Left colon (tissue), 2 donors: ENCODE results near the gene DUOX1. TPM values are rescaled to one million over a fixed set of nuclear protein-coding genes. Genes with fewer than 3 reads are reported as not detected.
"Not testable (repeated sequence)": the region's sequence is repeated elsewhere in the genome, so short reads cannot be mapped to it uniquely, and the experiment has no call there.

Source experiments
- ATAC-seq: fragments of 200-7000 bp; cut with Tn5 transposase; one replicate; pipeline ENCODE4 v1.9.1; 2020; ENCODE audit warnings: mild to moderate bottlenecking, moderate library complexity
- DNase-seq, 2 donors: peaks; one replicate each; pipeline ENCODE4 v3.0.0-alpha.2; 2020
- intact Hi-C, 2 donors: fragments of 100-400 bp; cut with DNase I in 1 of 2; cut with micrococcal nuclease in 1 of 2; formaldehyde crosslinking; loops; one replicate each; pipeline versions ENCODE4 v1.11.2 to v1.14.0; 2022; cut with DNase I, micrococcal nuclease
- total RNA-seq, 2 donors: library from RNA; stranded (reverse); fragmentation: NEBNext Ultra II Directional; extraction: Animal tissue kit (Norgen Biotek cat#: 25700); gene quantifications; one replicate each; pipeline ENCODE4 v1.2.1, GENCODE V29; 2021
- donor health status: DM: no; HTN: no; CAD: no.
- donor health status: DM: yes; HTN: yes; CAD: no.

DUOX1 gene
- total RNA-seq, 2 donors from 2014 or later: 0.56 to 0.85 TPM

GRCh38 chr15:45135705-45136377 lies 6.0 kb downstream of the DUOX1 start:
- DNase-seq, intact Hi-C loops: not testable (repeated sequence)
- peak; percentile 23 for ATAC-seq

GRCh38 chr15:45136378-45136764 lies 6.6 kb downstream of the DUOX1 start:
- DNase-seq: peak in 1 of 2 donors; percentile 36
- intact Hi-C loops: no loop called here
- ATAC-seq: peak; percentile 18

DNA sequence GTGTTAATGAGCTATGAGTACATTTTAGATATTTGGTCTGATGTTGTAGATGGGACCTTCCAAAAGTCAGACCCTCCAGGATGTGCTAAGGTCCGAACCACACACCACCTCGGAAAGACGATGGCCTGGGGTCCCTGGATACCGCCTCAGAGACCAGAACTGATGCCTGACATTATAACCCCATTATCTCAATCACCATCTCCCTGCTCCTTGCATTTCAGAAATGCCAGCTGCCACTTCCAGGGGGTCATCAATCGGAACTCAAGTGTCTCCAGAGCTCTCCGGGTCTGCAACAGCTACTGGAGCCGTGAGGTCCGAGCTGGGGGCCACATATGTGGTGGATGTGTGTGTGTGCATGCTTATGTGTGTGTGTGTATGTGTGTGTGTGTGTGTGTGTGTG lies 7.9 kb downstream of the DUOX1 start:
- ATAC-seq (no peak), DNase-seq (no peak)
- intact Hi-C loops: no loop called here

DNA sequence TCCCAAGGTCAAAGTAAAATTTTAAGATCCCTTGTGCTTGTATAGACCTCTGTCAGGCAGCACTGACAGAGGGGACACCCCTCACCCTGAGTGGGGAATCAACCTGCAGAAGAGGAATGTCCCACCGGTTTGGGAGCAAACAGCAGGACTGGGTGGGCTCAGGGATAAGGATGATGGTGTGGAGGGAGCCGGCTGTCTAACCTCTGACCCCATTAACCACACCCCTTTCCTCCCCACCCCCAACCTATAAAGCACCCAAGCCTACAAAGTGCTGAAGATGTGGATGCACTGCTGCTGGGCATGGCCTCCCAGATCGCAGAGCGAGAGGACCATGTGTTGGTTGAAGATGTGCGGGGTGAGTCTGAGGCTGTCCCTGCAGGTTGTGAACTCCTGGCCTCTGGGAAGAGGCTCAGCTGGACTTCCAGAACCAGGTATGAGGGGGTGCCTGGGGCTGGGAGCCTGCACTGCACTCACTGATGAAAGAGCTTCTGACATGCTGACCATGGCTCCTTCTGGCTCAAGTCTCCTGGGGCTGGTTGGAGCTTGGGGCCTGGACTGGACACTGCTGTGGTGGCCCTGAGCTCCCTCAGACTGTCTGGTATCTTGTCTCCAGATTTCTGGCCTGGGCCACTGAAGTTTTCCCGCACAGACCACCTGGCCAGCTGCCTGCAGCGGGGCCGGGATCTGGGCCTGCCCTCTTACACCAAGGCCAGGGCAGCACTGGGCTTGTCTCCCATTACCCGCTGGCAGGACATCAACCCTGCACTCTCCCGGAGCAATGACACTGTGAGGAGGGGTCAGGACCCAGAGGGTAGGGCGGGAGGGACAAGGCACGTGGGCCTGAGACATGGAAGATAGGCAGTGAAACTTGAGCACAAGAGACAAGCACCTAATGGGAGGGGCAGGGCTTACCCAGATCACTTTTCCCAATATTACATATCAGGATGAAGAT lies 9.3 kb downstream of the DUOX1 start:
- no peak for DNase-seq
- intact Hi-C loops: no loop called here
- ATAC-seq: no peak

DNA sequence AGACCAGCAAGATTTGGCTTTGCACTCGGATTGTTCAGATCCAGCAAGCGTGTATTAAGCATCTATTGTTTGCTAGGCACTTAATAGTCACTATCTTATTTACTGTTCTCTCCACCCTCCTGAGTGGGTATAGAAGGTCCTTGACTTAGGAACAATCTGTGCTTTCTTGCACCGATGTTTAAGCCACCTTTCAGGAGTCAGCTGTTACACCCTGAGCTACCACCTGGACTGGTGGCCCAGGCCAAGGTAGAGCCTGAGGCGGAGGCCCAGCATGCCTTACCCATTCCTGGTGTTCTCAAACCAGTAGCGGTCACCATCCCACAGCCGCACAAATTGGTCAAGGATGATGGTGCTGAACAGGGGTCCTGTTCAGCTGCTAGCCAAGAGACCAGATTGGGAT lies 10.0 kb downstream of the DUOX1 start:
- DNase-seq: no peak
- ATAC-seq: no peak
- intact Hi-C loops: no loop called here

- DNase-seq (no peak), ATAC-seq (no peak)
- intact Hi-C loops: no loop called here
Measured at GRCh38 chr15:45140557-45141250, 10.9 kb downstream of the DUOX1 start.

DNA sequence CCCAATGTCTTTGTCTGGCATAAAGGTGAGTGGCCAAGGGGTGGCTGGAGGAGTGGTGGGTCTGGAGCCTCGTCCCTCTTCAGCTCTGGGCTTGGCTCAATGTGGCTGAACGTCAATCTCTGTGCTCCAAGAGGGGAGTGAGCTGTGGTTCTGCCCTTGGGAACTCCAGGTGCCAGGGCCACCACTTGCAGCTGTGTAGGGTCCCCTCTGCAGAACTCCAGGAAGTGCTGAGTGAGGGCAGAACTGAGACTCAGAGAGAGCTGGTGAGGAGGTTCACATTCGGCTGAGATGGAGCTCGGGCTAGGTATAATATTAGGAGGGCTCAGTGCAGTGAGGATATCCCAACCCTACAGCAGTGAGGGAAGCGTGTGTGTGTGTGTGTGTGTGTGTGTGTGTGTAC lies 11.6 kb downstream of the DUOX1 start:
- DNase-seq (no peak), ATAC-seq (no peak)
- intact Hi-C loops: no loop called here

DNA sequence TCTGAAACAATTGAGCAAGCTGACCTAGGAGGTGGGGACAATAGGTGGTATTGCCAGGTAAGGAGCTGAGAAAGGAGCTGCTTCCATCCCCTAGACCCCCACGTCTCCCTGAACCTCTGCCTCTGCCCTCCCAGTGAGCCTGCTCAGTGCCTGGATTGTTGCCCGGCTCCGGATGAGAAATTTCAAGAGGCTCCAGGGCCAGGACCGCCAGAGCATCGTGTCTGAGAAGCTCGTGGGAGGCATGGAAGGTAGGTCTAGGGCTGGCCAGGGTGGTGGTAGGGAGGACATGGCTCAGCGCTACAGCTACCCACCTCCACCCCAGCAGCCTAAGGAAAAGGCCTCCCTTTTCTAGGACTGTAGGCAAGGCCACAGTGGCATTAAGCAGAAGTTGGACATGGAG lies 13.3 kb downstream of the DUOX1 start:
- intact Hi-C loops: no loop called here
- DNase-seq: no peak
- ATAC-seq: no peak

DNA sequence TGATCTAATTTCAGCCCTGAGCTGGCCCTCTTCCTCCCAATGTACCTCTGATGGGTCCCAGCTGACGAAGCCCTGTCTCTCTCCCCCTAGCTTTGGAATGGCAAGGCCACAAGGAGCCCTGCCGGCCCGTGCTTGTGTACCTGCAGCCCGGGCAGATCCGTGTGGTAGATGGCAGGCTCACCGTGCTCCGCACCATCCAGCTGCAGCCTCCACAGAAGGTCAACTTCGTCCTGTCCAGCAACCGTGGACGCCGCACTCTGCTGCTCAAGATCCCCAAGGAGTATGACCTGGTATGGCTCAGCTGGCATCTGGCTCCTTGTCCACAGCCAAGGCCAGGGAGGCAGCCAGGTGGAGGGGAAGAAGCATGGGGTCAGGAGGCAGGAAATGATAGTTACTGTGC lies 14.2 kb downstream of the DUOX1 start:
- no peak for ATAC-seq
- no peak for DNase-seq
- intact Hi-C loops: no loop called here

GRCh38 chr15:45144775-45145174 lies 15.0 kb downstream of the DUOX1 start:
- ATAC-seq (no peak), DNase-seq (no peak)
- intact Hi-C loops: no loop called here

GRCh38 chr15:45146405-45146804 lies 16.6 kb downstream of the DUOX1 start:
- DNase-seq (no peak), ATAC-seq (peak; percentile 82)
- intact Hi-C loops: no loop called here

DNA sequence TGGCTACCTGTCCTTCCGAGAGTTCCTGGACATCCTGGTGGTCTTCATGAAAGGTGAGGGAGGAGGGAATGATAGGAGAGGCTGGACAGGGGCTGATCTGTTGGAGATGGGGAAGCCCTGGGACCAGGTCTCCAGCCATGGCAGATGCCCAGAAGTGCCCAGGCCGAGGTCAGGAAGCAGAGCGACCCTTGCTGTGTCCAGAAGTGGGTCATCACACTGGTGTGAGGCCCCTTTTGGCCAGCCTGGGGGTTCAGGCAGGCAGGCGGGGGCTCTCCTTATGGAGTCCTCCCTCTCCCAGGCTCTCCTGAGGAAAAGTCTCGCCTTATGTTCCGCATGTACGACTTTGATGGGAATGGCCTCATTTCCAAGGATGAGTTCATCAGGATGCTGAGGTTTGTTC lies 17.8 kb downstream of the DUOX1 start:
- DNase-seq (no peak), ATAC-seq (no peak)
- intact Hi-C loops: no loop called here

DNA sequence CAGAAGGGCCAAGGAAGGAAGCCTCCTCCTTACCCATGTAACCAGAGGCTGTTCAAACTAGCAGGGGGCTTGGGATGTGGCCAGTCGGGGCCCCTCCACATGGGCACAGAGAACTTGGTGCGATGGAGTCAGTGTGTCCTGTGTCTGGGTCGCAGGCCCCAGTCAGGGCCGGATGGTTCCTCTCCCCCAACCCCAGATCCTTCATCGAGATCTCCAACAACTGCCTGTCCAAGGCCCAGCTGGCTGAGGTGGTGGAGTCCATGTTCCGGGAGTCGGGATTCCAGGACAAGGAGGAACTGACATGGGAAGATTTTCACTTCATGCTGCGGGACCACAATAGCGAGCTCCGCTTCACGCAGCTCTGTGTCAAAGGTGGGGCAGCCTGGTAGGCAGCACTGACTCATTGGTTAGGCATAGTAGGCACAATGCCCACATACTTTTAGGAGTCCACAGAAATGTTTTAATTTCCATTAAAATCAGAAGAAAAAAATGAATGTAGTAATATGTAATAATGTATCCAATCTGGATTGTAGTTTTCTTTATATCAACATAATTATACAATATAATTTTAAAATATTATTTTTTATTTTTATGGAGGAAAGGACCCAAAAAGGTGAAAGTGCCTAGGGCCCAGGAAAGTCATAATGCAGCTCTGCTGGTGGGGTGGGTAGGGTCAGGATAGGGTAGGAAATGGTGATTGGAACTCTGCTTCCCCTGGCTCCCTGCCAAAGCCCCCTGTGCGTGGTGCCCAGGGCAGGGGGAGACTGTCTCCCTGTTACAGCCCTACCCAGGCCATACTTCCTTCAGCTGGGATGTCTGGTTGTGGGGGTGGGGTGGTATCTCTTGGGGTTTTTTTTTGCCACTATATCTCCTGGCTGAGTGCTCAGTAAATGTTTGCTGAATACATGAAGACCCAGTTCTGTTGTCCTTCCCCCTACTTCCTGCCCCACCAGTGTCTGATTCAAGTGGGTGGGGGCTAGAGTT lies 18.6 kb downstream of the DUOX1 start:
- DNase-seq: no peak
- intact Hi-C loops: no loop called here
- no peak for ATAC-seq

DNA sequence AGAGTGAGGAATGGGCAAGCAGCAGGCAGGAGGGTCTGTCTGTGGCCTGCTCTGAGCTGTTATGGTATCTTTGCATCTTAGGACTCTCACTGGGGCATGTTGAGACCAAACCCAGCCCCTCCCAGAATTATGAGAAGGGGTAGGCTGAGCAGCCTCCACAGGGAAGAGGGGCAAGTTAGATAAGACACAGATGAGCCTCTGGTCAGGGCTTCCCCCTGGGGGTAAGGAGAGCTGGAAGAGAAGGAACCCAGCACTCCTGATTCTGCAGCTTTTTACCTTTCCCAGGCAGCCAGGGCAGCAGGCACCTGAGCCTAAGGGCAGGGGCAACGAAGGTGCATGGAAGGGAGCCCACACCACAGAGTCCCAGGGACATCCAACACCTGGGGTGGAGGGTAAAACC lies 19.3 kb downstream of the DUOX1 start:
- ATAC-seq (no peak), DNase-seq (no peak)
- intact Hi-C loops: no loop called here

DNA sequence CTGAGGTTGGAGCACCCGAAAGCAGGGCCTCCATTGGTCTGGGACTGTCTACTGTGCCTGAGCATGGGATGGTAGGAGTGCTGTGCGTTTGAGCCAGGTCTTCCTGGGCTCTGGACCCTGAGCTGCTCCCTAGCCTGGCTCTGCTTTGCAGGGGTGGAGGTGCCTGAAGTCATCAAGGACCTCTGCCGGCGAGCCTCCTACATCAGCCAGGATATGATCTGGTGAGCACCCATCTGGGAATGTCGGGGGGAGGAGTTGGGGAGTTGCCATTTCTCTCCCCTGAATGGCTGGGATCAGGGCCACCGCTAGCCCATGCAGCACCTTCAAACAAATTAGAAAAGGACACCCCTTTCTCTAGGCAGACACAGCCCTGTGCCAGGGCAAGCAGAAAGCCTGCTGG lies 20.7 kb downstream of the DUOX1 start:
- DNase-seq (no peak), ATAC-seq (no peak)
- intact Hi-C loops: no loop called here

DNA sequence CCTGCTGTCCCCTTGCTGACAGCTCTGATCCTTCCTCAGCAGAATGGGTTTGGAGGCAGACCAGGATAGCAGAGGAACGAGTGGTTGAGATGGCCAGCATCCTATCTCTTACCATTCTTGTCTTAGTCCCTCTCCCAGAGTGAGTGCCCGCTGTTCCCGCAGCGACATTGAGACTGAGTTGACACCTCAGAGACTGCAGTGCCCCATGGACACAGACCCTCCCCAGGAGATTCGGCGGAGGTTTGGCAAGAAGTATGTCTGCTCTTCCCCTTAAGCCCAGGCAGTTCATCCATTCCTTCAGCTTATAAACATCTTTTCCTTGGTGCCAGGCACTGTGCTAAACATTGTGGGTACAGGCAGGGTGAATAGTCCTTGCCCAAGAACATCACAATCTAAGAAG lies 21.2 kb downstream of the DUOX1 start:
- DNase-seq (no peak), ATAC-seq (no peak)
- intact Hi-C loops: no loop called here

- ATAC-seq (no peak), DNase-seq (no peak)
- intact Hi-C loops: no loop called here
Measured at GRCh38 chr15:45151998-45152828, 22.4 kb downstream of the DUOX1 start.

GRCh38 chr15:45155739-45156138 lies 25.9 kb downstream of the DUOX1 start:
- no peak for ATAC-seq
- intact Hi-C loops: loop anchor here in 1 of 2 donors (5.0 kb wide), 1 partner anchor 52 kb away; no protein-coding TSS in a partner anchor
- DNase-seq: no peak
